B cell (primary cell): Measurements from ENCODE around the gene ALPK3. TPM values are rescaled to one million over a fixed set of nuclear protein-coding genes. Genes with fewer than 3 reads are reported as not detected.

ENCODE experiments used
- ATAC-seq: fragments of 200-7000 bp; cut with Tn5 transposase; one replicate; pipeline ENCODE4 v1.10.0; 2021; ENCODE audit warnings: low read depth, mild to moderate bottlenecking, moderate number of reproducible peaks, moderate library complexity
- CTCF ChIA-PET: fragments of 350-600 bp; sonication (Branson Sonifier 250); formaldehyde crosslinking; loops from one replicate; lab custom pipeline; 2021; ENCODE audit warnings: antibody characterized with exemption, inconsistent platforms; lab: Charles Lee
- POLR2A ChIA-PET: fragments of 350-600 bp; sonication (Branson Sonifier 250); formaldehyde crosslinking; loops from one replicate; lab custom pipeline; 2021; ENCODE audit warnings: antibody characterized with exemption; lab: Charles Lee
- DNase-seq: peaks from one replicate; pipeline ENCODE4 v3.0.0; 2013
- H2AFZ ChIP-seq: 2 replicates; pipeline ENCODE4 v1.6.1; 2012; ENCODE audit warnings: mild to moderate bottlenecking, low read depth, low read length; ENCODE audit not compliant: insufficient read depth, poor library complexity, severe bottlenecking
- H3K27ac ChIP-seq, 2 donors: 1 replicate in 1 of 2; 2 replicates in 1 of 2; pipeline ENCODE4 v1.5.1; 2012 to 2013; ENCODE audit warnings: low read length in 2 of 2, mild to moderate bottlenecking in 2 of 2, moderate library complexity in 1 of 2
- H3K27me3 ChIP-seq, 4 experiments: fragments of 200-600 bp in 1 of 4; sonication (generic) in 1 of 4; replicated peaks in 1 of 4; 1 replicate in 2 of 4; 2 replicates in 2 of 4; pipeline versions ENCODE4 v1.6.1 to v1.7.0; 2013 to 2016; ENCODE audit warnings: low read length in 3 of 4, mild to moderate bottlenecking in 2 of 4, mixed read lengths in 1 of 4, moderate library complexity in 1 of 4; ENCODE audit not compliant: insufficient read depth in 4 of 4, control insufficient read depth in 3 of 4; ENCODE audit errors: control extremely low read depth in 1 of 4
- H3K36me3 ChIP-seq, 2 experiments: replicated peaks in 1 of 2; 1 replicate in 1 of 2; 2 replicates in 1 of 2; pipeline versions ENCODE4 v1.6.1 to v1.7.1; 2013; ENCODE audit warnings: low read length in 1 of 2; ENCODE audit not compliant: insufficient read depth in 2 of 2, control insufficient read depth in 1 of 2; ENCODE audit errors: control extremely low read depth in 1 of 2, extremely low read depth in 1 of 2
- H3K4me1 ChIP-seq, 2 donors: fragments of 200-600 bp in 1 of 2; sonication (generic) in 1 of 2; 1 replicate in 1 of 2; 2 replicates in 1 of 2; pipeline versions ENCODE4 v1.5.1 to v1.6.1; 2013 to 2017; ENCODE audit warnings: low read length in 2 of 2; ENCODE audit not compliant: control insufficient read depth in 2 of 2, insufficient read depth in 2 of 2
- H3K4me2 ChIP-seq: replicated peaks from 2 replicates; pipeline ENCODE3; 2012; ENCODE audit warnings: mild to moderate bottlenecking, low read depth, low read length; ENCODE audit not compliant: poor library complexity, severe bottlenecking
- H3K4me3 ChIP-seq, 5 experiments: fragments of 200-600 bp in 1 of 5; sonication (generic) in 1 of 5; 1 replicate in 3 of 5; 2 replicates in 2 of 5; pipeline versions ENCODE4 v1.5.1 to v1.7.0; 2011 to 2016; ENCODE audit warnings: low read length in 4 of 5, mild to moderate bottlenecking in 4 of 5, low read depth in 2 of 5, control low read depth in 1 of 5, moderate library complexity in 1 of 5; ENCODE audit not compliant: insufficient read depth in 1 of 5; ENCODE audit errors: control extremely low read depth in 1 of 5, extremely low read depth in 1 of 5
- H3K79me2 ChIP-seq: fragments of 200-600 bp; sonication (generic); one replicate; pipeline ENCODE4 v1.6.0; 2016; ENCODE audit warnings: low read length; ENCODE audit not compliant: control insufficient read depth, insufficient read depth
- H3K9ac ChIP-seq: fragments of 200-600 bp; sonication (generic); 2 replicates; pipeline ENCODE4 v1.6.1; 2017; ENCODE audit warnings: mild to moderate bottlenecking, low read length, moderate library complexity
- H3K9me3 ChIP-seq, 3 donors: one replicate each; pipeline versions ENCODE4 v1.6.1 to v1.7.1; 2013; ENCODE audit warnings: low read length in 2 of 3; ENCODE audit not compliant: control insufficient read depth in 2 of 3, insufficient read depth in 1 of 3; ENCODE audit errors: control extremely low read depth in 1 of 3
- H4K20me1 ChIP-seq: 2 replicates; pipeline ENCODE4 v1.6.0; 2012; ENCODE audit warnings: mild to moderate bottlenecking, low read length; ENCODE audit not compliant: insufficient read depth, control insufficient read depth, poor library complexity, severe bottlenecking
- H3K27ac Mint-ChIP-seq: one replicate; pipeline ENCODE4 v1.8.0; 2021; ENCODE audit warnings: mixed read lengths
- H3K27me3 Mint-ChIP-seq: one replicate; pipeline ENCODE4 v1.8.0; 2021; ENCODE audit warnings: mixed read lengths
- H3K4me1 Mint-ChIP-seq: one replicate; pipeline ENCODE4 v1.8.0; 2021; ENCODE audit warnings: mixed read lengths
- H3K4me3 Mint-ChIP-seq: one replicate; pipeline ENCODE4 v1.8.0; 2021; ENCODE audit warnings: mixed read lengths
- H3K9me3 Mint-ChIP-seq: one replicate; pipeline ENCODE4 v1.8.0; 2022; ENCODE audit warnings: mixed read lengths; ENCODE audit not compliant: insufficient read depth
- CTCF ChIP-seq: fragments of 200-600 bp; IDR thresholded peaks from one replicate; pipeline ENCODE4 v1.8.0; 2022; ENCODE audit warnings: antibody characterized with exemption, mild to moderate bottlenecking
- EZH2 ChIP-seq: IDR thresholded peaks from 2 replicates; pipeline ENCODE4 v1.6.1; 2012; ENCODE audit warnings: borderline replicate concordance, low read depth, mild to moderate bottlenecking, moderate library complexity, low read length; ENCODE audit not compliant: insufficient read depth, poor library complexity, severe bottlenecking
- WGBS: methylation state at CpG from one replicate; pipeline ENCODE4 v1.1.5; 2013; ENCODE audit warnings: missing lambda C conversion rate; ENCODE audit not compliant: insufficient coverage; 5-methylcytosine and 5-hydroxymethylcytosine counted together
- intact Hi-C: fragments of 100-400 bp; cut with micrococcal nuclease; formaldehyde crosslinking; loops from one replicate; pipeline ENCODE4 v1.10.0; 2022
- polyA plus RNA-seq: library from polyadenylated mRNA; depleted of rRNA; stranded (reverse); fragments of >200 nt; gene quantifications from 2 replicates; pipeline ENCODE4 v1.2.3, GENCODE V29; 2012
- total RNA-seq, 2 donors: library from RNA; stranded (reverse); fragments of 120-200 nt in 1 of 2; gene quantifications; 1 replicate in 1 of 2; 2 replicates in 1 of 2; pipeline versions ENCODE4 v1.2.3 to v1.2.4, GENCODE V29; 2013 to 2022

The ALPK3 gene
- total and polyA plus RNA-seq, 2 donors (not counting 1 experiment from before 2014, with no cell fraction given) = 0.07 to 0.15 TPM

GRCh38 chr15:84872009-84872910, 55.1 kb downstream of the ALPK3 start:
- Histone ChIP-seq H3K9me3 (no peaks in the 10 kb centered on the region), H3K79me2 (no peaks in the 10 kb centered on the region), H3K4me1 (no peaks in the 10 kb centered on the region), H4K20me1 (no peaks in the 10 kb centered on the region), H3K27ac (no peak overlapping the region), H3K4me3 (no peak overlapping the region), H3K9ac (no peak overlapping the region), H3K27me3 (no peaks in the 10 kb centered on the region), H3K36me3 (no peaks in the 10 kb centered on the region), H3K4me2 (no peak overlapping the region), H2AFZ (no peak overlapping the region)
- ATAC-seq (no peak), DNase-seq (no peak)
- intact Hi-C loops = no loop called here
- no peaks in the 10 kb centered on the region for H3K27me3 Mint-ChIP-seq
- WGBS = 91% methylated on average over 16 of the region's 17 CpGs
- H3K4me1 Mint-ChIP-seq = no peaks in the 10 kb centered on the region
- ChIA-PET CTCF (interaction anchor here (1.0 to 2.2 kb wide), 4 partner anchors 27 to 285 kb away, joined by 3 to 8 read pairs (median 4); no protein-coding TSS in a partner anchor), POLR2A (no interaction called here)
- TF ChIP-seq CTCF (no peak), EZH2 (no peak)
- H3K4me3 Mint-ChIP-seq = no peak overlapping the region
- no peak overlapping the region for H3K27ac Mint-ChIP-seq
- no peaks in the 10 kb centered on the region for H3K9me3 Mint-ChIP-seq

GRCh38 chr15:84873997-84874396, 56.8 kb downstream of the ALPK3 start:
- CTCF ChIA-PET = interaction anchor here (1.6 kb wide), 1 partner anchor 10 kb away, joined by 3 read pairs; no protein-coding TSS in a partner anchor
- TF ChIP-seq EZH2 (no peak), CTCF (no peak)
- no peaks in the 10 kb centered on the region for H3K27me3 Mint-ChIP-seq

More at GRCh38 chr15:84873997-84874396, 56.8 kb downstream of the ALPK3 start:
- Histone ChIP-seq H3K4me1 (no peaks in the 10 kb centered on the region), H3K27me3 (no peaks in the 10 kb centered on the region), H3K4me2 (no peak overlapping the region), H3K9ac (no peak overlapping the region), H2AFZ (no peak overlapping the region), H4K20me1 (no peaks in the 10 kb centered on the region), H3K27ac (no peak overlapping the region), H3K9me3 (no peaks in the 10 kb centered on the region), H3K4me3 (no peak overlapping the region), H3K79me2 (no peaks in the 10 kb centered on the region), H3K36me3 (no peaks in the 10 kb centered on the region)
- H3K4me1 Mint-ChIP-seq = no peaks in the 10 kb centered on the region
- H3K9me3 Mint-ChIP-seq = no peaks in the 10 kb centered on the region
- intact Hi-C loops = no loop called here
- H3K27ac Mint-ChIP-seq = no peak overlapping the region
- 88% methylated on average over 3 of the region's 7 CpGs for WGBS
- POLR2A ChIA-PET = no interaction called here
- ATAC-seq (no peak), DNase-seq (no peak)
- no peak overlapping the region for H3K4me3 Mint-ChIP-seq
